HG03565 (cell line): ENCODE measurements around the gene CARD18.

Experiments
- ATAC-seq: cut with Tn5 transposase; IDR thresholded peaks from one replicate; pipeline ENCODE4 v1.9.1; 2021; ENCODE audit warnings: mild to moderate bottlenecking, moderate library complexity; ENCODE audit not compliant: unreplicated experiment

Gene CARD18, protein sequence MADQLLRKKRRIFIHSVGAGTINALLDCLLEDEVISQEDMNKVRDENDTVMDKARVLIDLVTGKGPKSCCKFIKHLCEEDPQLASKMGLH

GRCh38 chr11:105139669-105140068 lies at the start of gene CARD18:
CARD18 (minus strand) TSS chr11:105139769; CDS start chr11:105139726, 43 bp downstream.
- no peak for ATAC-seq

DNA sequence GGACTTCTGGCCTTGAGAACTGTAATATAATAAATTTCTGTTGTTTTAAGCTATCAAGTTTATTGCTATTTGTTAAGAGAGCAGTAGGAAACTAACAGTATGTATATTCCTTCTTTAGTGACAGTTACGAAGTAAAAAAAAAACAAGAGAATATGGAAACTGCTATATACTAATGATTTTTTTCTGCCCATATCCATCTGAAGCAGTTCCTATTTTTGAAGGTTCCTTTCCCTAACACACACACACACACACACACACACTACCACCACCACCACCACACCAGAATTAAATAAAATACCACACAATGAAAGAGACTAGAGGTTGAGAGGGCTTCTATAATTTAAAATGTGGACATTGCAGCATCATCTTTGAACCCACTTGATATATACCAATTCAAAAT lies 44.4 kb upstream of the CARD18 start:
- ATAC-seq, result no peak

DNA sequence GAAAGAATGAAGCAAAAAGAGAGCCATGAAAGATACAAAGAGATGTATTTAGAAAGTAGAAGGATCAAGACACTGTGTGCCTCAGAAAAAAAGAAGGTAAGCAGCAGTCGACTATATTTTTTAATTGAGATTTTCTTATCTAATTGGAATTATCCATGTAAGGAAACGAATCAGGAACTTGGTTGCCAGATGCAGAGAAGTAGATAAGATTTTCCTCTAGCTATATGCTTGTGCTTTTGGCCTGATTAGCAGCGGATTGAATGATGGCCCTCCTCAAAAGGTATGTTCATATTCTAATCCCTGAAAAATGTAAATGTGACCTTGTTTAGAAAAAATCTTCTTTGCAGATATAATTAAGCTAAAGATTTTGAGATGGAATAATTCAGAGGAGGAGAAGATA lies 43.9 kb upstream of the CARD18 start:
- ATAC-seq, result no peak

DNA sequence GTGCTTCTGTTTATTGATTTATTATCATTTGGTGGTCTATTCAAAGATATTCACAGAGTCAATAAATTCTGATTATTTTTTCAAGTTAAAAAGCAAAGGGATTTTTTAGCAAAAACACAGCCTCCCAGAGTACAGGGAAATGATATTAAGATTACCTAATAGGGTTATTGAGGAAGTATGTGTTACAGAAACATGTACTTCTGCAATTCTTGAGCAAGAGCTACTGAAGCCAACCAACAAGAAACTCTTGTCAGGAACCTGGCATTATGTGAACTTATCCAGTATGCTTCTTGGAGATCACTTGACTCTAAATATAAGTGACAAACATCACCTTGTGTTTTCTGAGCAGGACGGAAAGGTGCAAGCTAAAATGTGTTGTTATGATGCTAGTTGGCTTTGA lies 42.0 kb upstream of the CARD18 start:
- ATAC-seq, result no peak

- ATAC-seq, result no peak
These were observed 41.5 kb upstream of the CARD18 start for GRCh38 chr11:105181100-105181499.

GRCh38 chr11:105179542-105180278 lies 40.1 kb upstream of the CARD18 start:
- ATAC-seq, result no peak

- ATAC-seq, result no peak
These were observed 38.1 kb upstream of the CARD18 start for GRCh38 chr11:105177658-105178057.

GRCh38 chr11:105168457-105168856 lies 28.9 kb upstream of the CARD18 start:
- no peak for ATAC-seq

DNA sequence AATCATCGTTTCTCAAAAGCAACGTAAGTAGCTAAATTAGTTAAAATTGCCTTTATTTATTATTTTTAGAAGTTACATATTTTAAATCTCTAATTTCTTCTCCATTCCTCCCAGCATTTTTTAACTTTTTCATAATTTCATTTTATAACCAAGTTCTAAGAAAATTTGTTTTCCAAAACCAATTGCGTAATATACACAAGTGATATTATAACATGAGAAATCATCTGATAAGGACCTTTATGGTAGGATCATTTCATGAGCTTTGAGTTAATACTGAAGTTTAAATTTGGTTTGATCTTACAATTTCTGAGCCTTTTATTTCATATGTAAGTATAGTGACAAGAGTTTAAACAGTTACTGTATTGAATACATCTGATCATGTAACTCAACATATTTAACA lies 27.7 kb upstream of the CARD18 start:
- ATAC-seq, result no peak

- no peak for ATAC-seq
These were observed 24.6 kb upstream of the CARD18 start for GRCh38 chr11:105164208-105164607.

DNA sequence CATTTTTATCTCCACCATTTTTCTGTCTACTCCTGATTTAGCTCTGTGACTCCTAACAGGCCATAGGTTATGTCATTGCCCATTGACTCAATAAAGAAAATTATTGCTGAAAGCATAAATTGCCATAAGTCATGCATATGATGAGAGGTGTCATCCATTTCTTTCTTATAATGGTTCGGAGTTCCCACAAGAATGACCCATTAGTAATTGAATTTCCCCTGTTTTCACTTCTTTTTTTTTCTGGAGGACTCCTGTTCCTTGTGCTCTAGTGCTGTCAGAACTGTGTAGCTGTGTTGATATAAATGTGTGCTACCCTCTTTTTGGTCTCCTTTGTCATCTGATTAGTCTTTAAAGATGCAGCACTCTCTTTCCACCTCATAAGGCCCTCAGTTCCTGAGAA lies 22.9 kb upstream of the CARD18 start:
- no peak for ATAC-seq

GRCh38 chr11:105158436-105158835 lies 18.9 kb upstream of the CARD18 start:
- ATAC-seq, result no peak

- no peak for ATAC-seq
These were observed 17.2 kb upstream of the CARD18 start for GRCh38 chr11:105156720-105157119.

- no peak for ATAC-seq
These were observed 16.7 kb upstream of the CARD18 start for GRCh38 chr11:105156231-105156630.

- ATAC-seq, result no peak
These were observed 16.1 kb upstream of the CARD18 start for GRCh38 chr11:105155679-105156078.

DNA sequence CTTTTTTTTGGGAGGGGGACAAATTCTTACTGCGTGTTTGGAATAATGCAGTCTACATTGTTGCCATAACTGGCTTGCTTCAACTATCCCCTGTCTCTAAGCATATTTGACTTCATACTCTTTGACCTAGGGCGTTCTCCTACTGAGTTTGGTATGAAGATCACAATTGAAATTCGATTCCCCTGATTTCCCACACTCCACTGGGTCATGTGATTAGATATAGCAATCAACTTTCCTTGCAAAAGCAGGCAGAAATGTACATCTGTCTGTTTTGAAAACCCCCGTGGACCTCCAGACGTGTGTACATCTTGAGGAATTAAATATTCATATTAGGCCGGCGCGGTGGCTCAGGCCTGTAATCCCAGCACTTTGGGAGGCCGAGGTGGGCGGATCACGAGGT lies 13.8 kb upstream of the CARD18 start:
- ATAC-seq, result no peak

DNA sequence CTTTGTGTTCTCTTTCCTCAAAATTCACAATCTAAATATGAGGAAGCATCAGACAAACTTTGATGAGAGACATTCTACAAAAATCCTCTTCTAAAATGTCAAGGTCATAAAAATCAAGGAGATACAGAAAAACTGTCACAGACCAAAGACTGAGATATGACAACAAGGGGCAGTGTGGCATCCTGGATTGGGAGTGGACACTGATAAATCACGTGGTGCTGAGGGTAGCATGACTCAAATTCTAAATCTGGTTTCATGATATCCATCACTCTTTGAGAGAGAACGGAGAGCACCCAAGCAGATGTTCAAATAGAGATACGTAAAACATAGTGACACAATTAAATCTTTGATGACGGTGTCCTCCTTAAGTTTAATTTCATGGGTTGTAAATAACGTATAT lies 13.0 kb upstream of the CARD18 start:
- no peak for ATAC-seq

DNA sequence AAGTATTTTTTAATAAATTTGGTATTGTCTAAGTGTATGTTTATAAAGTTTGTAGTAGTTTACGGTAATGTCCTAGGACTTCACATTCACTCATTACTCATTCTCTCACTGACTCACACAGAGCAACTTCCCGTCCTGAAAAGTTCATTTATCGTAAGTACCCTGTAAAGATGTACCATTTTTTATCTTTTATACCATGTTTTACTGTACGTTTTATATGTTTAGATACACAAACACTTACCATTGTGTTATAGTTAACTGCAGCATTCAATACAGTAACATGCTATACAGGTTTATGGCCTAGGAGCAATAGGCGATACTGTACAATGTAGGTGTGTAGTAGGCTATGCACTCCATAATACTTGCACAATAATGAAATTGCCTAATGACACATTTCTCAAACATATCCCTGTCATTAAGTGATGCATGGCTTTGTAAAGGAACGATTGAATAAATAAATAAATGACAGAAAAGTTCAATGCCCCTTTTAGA lies 12.5 kb upstream of the CARD18 start:
- no peak for ATAC-seq

DNA sequence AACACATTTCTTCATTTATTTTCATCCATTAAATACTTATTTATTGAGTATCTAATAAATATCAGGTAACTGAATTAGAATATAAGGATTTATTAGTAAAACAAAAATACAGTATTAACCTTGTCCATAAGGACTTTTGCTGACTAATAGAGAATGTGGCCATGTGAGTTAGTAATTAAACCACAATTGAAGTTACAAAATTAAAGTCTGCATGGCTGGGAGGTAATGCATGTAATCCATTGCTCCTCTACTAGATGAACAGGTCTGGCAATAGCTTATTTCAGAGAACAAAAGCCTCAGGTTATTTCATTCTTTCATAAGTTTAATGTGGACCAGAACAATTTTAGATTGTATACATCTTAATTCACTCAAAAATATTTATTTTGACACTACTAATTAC lies 9.9 kb upstream of the CARD18 start:
- ATAC-seq, result no peak

GRCh38 chr11:105148241-105148640 lies 8.7 kb upstream of the CARD18 start:
- ATAC-seq, result no peak

DNA sequence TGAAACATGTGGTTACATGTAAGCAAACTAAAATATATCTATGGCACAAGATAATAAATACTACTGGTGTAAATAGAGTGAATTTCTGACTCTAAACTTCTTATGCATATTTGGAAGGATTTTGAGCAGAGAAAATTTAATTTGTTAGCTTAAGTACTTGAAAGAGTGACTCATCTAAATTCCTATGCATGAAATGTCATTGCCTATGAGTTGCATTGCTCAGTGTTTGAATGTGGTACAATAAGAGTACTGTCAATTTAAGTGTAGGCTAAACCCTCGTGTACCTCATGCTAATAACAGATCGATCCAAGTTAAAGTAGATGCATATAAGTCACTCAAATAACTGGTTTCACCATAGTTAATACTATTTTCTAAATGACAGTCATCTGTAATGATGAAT lies 5.3 kb upstream of the CARD18 start:
- no peak for ATAC-seq

GRCh38 chr11:105142167-105142566 lies 2.6 kb upstream of the CARD18 start:
- ATAC-seq, result no peak

DNA sequence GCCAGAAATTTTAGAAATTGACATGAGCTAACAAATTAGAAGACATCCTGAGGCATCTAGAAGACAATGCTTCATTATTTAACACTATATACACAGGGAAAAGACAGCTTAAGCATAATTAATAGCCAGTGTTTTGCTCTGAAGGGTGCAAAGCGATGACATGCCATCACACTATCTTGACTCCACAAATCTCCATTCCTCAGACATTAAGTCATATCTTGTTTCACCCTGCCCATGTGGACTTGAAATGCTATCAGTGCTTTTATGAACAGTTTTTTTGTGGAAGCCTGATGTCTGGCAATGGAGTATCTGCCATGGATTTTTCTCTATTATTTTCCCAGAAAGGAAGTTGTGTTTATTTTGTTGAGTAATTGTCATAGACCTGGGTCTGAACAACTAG lies 2.3 kb downstream of the CARD18 start:
- no peak for ATAC-seq
